Astrocyte (in vitro differentiated cells and primary cell): ENCODE results near the gene ANAPC15. TPM values are rescaled to one million over a fixed set of nuclear protein-coding genes. Genes with fewer than 3 reads are reported as not detected.

ENCODE experiments used
- DNase-seq: peaks from one replicate; pipeline ENCODE4 v3.0.0-alpha.2; 2010; ENCODE audit warnings: low read depth
- FAIRE-seq: peaks from 2 replicates; lab custom pipeline; 2011; peaks lifted over from hg19 to GRCh38; lab: Jason Lieb, UNC
- H2AFZ ChIP-seq: 2 replicates; pipeline ENCODE4 v1.6.0; 2012; ENCODE audit warnings: low read depth, low read length, inconsistent platforms
- H3K27ac ChIP-seq: 2 replicates; pipeline ENCODE4 v1.5.1; 2011; ENCODE audit warnings: low read depth, low read length, inconsistent platforms
- H3K27me3 ChIP-seq: 2 replicates; pipeline ENCODE4 v1.6.0; 2011; ENCODE audit warnings: low read length, inconsistent platforms; ENCODE audit not compliant: insufficient read depth
- H3K36me3 ChIP-seq: 2 replicates; pipeline ENCODE4 v1.5.1; 2011; ENCODE audit warnings: low read length, inconsistent platforms; ENCODE audit not compliant: insufficient read depth
- H3K4me1 ChIP-seq: 2 replicates; pipeline ENCODE4 v1.5.1; 2011; ENCODE audit warnings: low read length, inconsistent platforms; ENCODE audit not compliant: insufficient read depth
- H3K4me2 ChIP-seq: 2 replicates; pipeline ENCODE4 v1.6.0; 2012; ENCODE audit warnings: low read length, inconsistent platforms
- H3K4me3 ChIP-seq: 2 replicates; pipeline ENCODE4 v1.5.1; 2011; ENCODE audit warnings: low read depth, mild to moderate bottlenecking, low read length, inconsistent platforms; ENCODE audit not compliant: insufficient read depth
- H3K79me2 ChIP-seq: 2 replicates; pipeline ENCODE4 v1.6.0; 2012; ENCODE audit warnings: mild to moderate bottlenecking, low read length, inconsistent platforms; ENCODE audit not compliant: insufficient read depth
- H3K9ac ChIP-seq: 2 replicates; pipeline ENCODE4 v1.6.0; 2012; ENCODE audit warnings: mild to moderate bottlenecking, low read length, inconsistent platforms
- H3K9me3 ChIP-seq: 2 replicates; pipeline ENCODE4 v1.5.1; 2012; ENCODE audit warnings: low read depth, mild to moderate bottlenecking, low read length, inconsistent platforms; ENCODE audit not compliant: insufficient read depth
- H4K20me1 ChIP-seq: 2 replicates; pipeline ENCODE4 v1.6.0; 2012; ENCODE audit warnings: low read length, inconsistent platforms; ENCODE audit not compliant: insufficient read depth
- H3K27ac Mint-ChIP-seq: one replicate; pipeline ENCODE4 v1.8.0; 2021; ENCODE audit warnings: mild to moderate bottlenecking, mixed read lengths; ENCODE audit not compliant: unreplicated experiment
- H3K27me3 Mint-ChIP-seq: one replicate; pipeline ENCODE4 v1.8.0; 2021; ENCODE audit warnings: low read depth, mixed read lengths; ENCODE audit not compliant: unreplicated experiment
- H3K36me3 Mint-ChIP-seq: one replicate; pipeline ENCODE4 v1.8.0; 2021; ENCODE audit warnings: low read depth, mixed read lengths; ENCODE audit not compliant: unreplicated experiment
- H3K4me1 Mint-ChIP-seq: one replicate; pipeline ENCODE4 v1.8.0; 2021; ENCODE audit warnings: low read depth, mixed read lengths; ENCODE audit not compliant: unreplicated experiment
- H3K4me3 Mint-ChIP-seq: one replicate; pipeline ENCODE4 v1.8.0; 2021; ENCODE audit warnings: mild to moderate bottlenecking, moderate library complexity, mixed read lengths; ENCODE audit not compliant: unreplicated experiment
- H3K9me3 Mint-ChIP-seq: one replicate; pipeline ENCODE4 v1.8.0; 2021; ENCODE audit warnings: mild to moderate bottlenecking, mixed read lengths; ENCODE audit not compliant: unreplicated experiment
- EZH2 ChIP-seq: IDR thresholded peaks from 2 replicates; pipeline ENCODE4 v1.6.1; 2012; ENCODE audit warnings: mild to moderate bottlenecking, low read length, inconsistent platforms; ENCODE audit not compliant: insufficient read depth
- total RNA-seq: library from RNA; stranded (reverse); gene quantifications from 2 replicates; pipeline ENCODE4 v1.2.1, GENCODE V29; 2021
- TF ChIP-seq, protein P1 (sequence below): IDR thresholded peaks from 2 replicates; pipeline ENCODE4 v1.5.1; 2011; ENCODE audit warnings: low read depth, mild to moderate bottlenecking, inconsistent platforms, low read length, moderate library complexity; ENCODE audit not compliant: insufficient read depth

Gene ANAPC15
- total RNA-seq, 1 donor from 2014 or later, result 39.0 TPM

GRCh38 chr11:72067676-72068075, 44.8 kb downstream of the ANAPC15 start:
- H4K20me1 ChIP-seq, result no peaks in the 10 kb centered on the region
- peaks cover 40% of the 10 kb centered on the region for H3K4me1 ChIP-seq
- no peaks in the 10 kb centered on the region for H3K36me3 ChIP-seq
- TF ChIP-seq, protein P1, sequence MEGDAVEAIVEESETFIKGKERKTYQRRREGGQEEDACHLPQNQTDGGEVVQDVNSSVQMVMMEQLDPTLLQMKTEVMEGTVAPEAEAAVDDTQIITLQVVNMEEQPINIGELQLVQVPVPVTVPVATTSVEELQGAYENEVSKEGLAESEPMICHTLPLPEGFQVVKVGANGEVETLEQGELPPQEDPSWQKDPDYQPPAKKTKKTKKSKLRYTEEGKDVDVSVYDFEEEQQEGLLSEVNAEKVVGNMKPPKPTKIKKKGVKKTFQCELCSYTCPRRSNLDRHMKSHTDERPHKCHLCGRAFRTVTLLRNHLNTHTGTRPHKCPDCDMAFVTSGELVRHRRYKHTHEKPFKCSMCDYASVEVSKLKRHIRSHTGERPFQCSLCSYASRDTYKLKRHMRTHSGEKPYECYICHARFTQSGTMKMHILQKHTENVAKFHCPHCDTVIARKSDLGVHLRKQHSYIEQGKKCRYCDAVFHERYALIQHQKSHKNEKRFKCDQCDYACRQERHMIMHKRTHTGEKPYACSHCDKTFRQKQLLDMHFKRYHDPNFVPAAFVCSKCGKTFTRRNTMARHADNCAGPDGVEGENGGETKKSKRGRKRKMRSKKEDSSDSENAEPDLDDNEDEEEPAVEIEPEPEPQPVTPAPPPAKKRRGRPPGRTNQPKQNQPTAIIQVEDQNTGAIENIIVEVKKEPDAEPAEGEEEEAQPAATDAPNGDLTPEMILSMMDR, result no peak
- TF ChIP-seq EZH2, result no peak
- no peak for FAIRE-seq
- H3K27ac Mint-ChIP-seq, result no peak overlapping the region
- H3K9ac ChIP-seq, result no peak overlapping the region
- H3K36me3 Mint-ChIP-seq, result peaks cover 4% of the 10 kb centered on the region
- no peaks in the 10 kb centered on the region for H3K27me3 Mint-ChIP-seq
- H3K4me3 ChIP-seq, result no peak overlapping the region
- H3K79me2 ChIP-seq, result peaks cover 85% of the 10 kb centered on the region
- DNase-seq, result no peak
- no peak overlapping the region for H3K27ac ChIP-seq
- peaks cover 59% of the 10 kb centered on the region for H3K4me1 Mint-ChIP-seq
- H3K9me3 ChIP-seq, result no peaks in the 10 kb centered on the region
- H3K4me2 ChIP-seq, result no peak overlapping the region
- H3K4me3 Mint-ChIP-seq, result peak overlapping the region; percentile 14
- no peak overlapping the region for H2AFZ ChIP-seq
- no peaks in the 10 kb centered on the region for H3K9me3 Mint-ChIP-seq
- H3K27me3 ChIP-seq, result no peaks in the 10 kb centered on the region

DNA sequence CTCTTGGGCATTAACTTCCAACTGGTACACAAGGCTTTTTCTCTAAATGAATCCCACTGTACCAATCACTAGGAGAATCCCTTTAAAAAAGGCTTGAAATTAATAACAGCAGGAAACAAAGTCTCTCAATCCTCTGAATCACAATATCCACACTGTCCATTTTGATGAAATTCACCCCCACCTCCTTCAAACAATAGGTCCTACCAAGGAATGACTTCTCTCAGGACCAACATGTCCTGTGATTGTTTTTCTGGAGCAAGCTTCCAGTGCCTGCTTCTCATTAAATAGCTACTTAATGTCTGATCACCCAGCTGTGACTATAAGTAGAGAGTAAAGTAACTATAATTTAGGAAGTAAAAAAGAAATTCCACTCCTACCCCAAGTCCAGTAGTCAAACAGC, 45.2 kb downstream of the ANAPC15 start:
- Histone ChIP-seq H2AFZ (no peak overlapping the region), H3K27ac (no peak overlapping the region), H3K4me1 (peaks cover 36% of the 10 kb centered on the region), H3K9me3 (no peaks in the 10 kb centered on the region), H3K9ac (no peak overlapping the region), H3K4me3 (no peak overlapping the region), H3K36me3 (no peaks in the 10 kb centered on the region), H3K27me3 (no peaks in the 10 kb centered on the region), H4K20me1 (no peaks in the 10 kb centered on the region), H3K4me2 (no peak overlapping the region), H3K79me2 (peaks cover 83% of the 10 kb centered on the region)
- peaks cover 54% of the 10 kb centered on the region for H3K4me1 Mint-ChIP-seq
- H3K27ac Mint-ChIP-seq, result no peak overlapping the region
- H3K27me3 Mint-ChIP-seq, result no peaks in the 10 kb centered on the region
- no peak for DNase-seq
- H3K9me3 Mint-ChIP-seq, result no peaks in the 10 kb centered on the region
- TF ChIP-seq EZH2, result no peak
- TF ChIP-seq, protein P1, result no peak
- no peak for FAIRE-seq
- H3K4me3 Mint-ChIP-seq, result peak overlapping the region; percentile 14
- peaks cover 4% of the 10 kb centered on the region for H3K36me3 Mint-ChIP-seq

- Mint-ChIP-seq H3K4me3 (peak overlapping the region; percentile 34), H3K27ac (peak overlapping the region; percentile 8), H3K9me3 (no peaks in the 10 kb centered on the region), H3K27me3 (no peaks in the 10 kb centered on the region), H3K36me3 (peaks cover 4% of the 10 kb centered on the region), H3K4me1 (peaks cover 52% of the 10 kb centered on the region)
- no peak overlapping the region for H3K27ac ChIP-seq
- no peak for TF ChIP-seq EZH2
- TF ChIP-seq, protein P1, result no peak
- no peaks in the 10 kb centered on the region for H3K9me3 ChIP-seq
- H3K79me2 ChIP-seq, result peaks cover 83% of the 10 kb centered on the region
- H3K9ac ChIP-seq, result no peak overlapping the region
- H2AFZ ChIP-seq, result no peak overlapping the region
- no peaks in the 10 kb centered on the region for H3K36me3 ChIP-seq
- no peaks in the 10 kb centered on the region for H4K20me1 ChIP-seq
- no peak for DNase-seq
- H3K4me1 ChIP-seq, result peaks cover 32% of the 10 kb centered on the region
- no peaks in the 10 kb centered on the region for H3K27me3 ChIP-seq
- no peak overlapping the region for H3K4me2 ChIP-seq
- no peak for FAIRE-seq
- H3K4me3 ChIP-seq, result no peak overlapping the region
These were observed 45.6 kb downstream of the ANAPC15 start for GRCh38 chr11:72066855-72067254.
